HG03280 (cell line): ENCODE measurements around the gene PHRF1.

Source experiments
- ATAC-seq: cut with Tn5 transposase; IDR thresholded peaks from one replicate; pipeline ENCODE4 v1.9.1; 2021; ENCODE audit warnings: mild to moderate bottlenecking, moderate library complexity; ENCODE audit not compliant: unreplicated experiment

Gene PHRF1

GRCh38 chr11:556662-557256 is 19.5 kb upstream of the PHRF1 start:
- ATAC-seq: no peak

GRCh38 chr11:557328-558132 is 18.7 kb upstream of the PHRF1 start:
- no peak for ATAC-seq

GRCh38 chr11:558503-558902 is 17.8 kb upstream of the PHRF1 start:
- ATAC-seq: no peak

GRCh38 chr11:559020-559620 is 17.1 kb upstream of the PHRF1 start:
- ATAC-seq: no peak

GRCh38 chr11:559712-560304 is 16.5 kb upstream of the PHRF1 start:
- no peak for ATAC-seq

- peak; percentile 85 for ATAC-seq
Observed at GRCh38 chr11:560305-561147, 15.7 kb upstream of the PHRF1 start, which contains the start of the genes LMNTD2 and RASSF7. Gene LMNTD2 (minus strand): TSS chr11:560738. CDS start chr11:560716, 22 bp downstream. Gene RASSF7 (plus strand): TSS chr11:560970. CDS start chr11:561769, 799 bp downstream.

- peak; percentile 41 for ATAC-seq
Observed at GRCh38 chr11:561148-562003, 14.9 kb upstream of the PHRF1 start.

GRCh38 chr11:562046-562645 is 14.1 kb upstream of the PHRF1 start:
- no peak for ATAC-seq

- ATAC-seq: no peak
Observed at GRCh38 chr11:563066-563811, 13.0 kb upstream of the PHRF1 start.

- ATAC-seq: no peak
Observed at GRCh38 chr11:563812-564578, 12.3 kb upstream of the PHRF1 start.

- no peak for ATAC-seq
Observed at GRCh38 chr11:565921-566509, 10.3 kb upstream of the PHRF1 start.

- no peak for ATAC-seq
Observed at GRCh38 chr11:567011-567628, 9.2 kb upstream of the PHRF1 start.

GRCh38 chr11:567629-568292 is 8.5 kb upstream of the PHRF1 start:
- ATAC-seq: no peak

- ATAC-seq: peak; percentile 87
Observed at GRCh38 chr11:568306-569157, 7.7 kb upstream of the PHRF1 start.

GRCh38 chr11:569158-569885 is 6.9 kb upstream of the PHRF1 start:
- no peak for ATAC-seq
